ENCODE measurements around the gene ZNF664. TPM values are rescaled to one million over a fixed set of nuclear protein-coding genes. Genes with fewer than 3 reads are reported as not detected.

Gene ZNF664
- total RNA-seq, 1 experiment from 2014 or later, result 80.8 TPM

- no peak for DNase-seq
- Histone ChIP-seq H3K79me2 (ENCODE audit: low read length) (no peaks in the 10 kb centered on the region), H2AFZ (ENCODE audit: low read length) (no peak overlapping the region), H3K9me3 (ENCODE audit: low read length) (peaks cover 3% of the 10 kb centered on the region; the same call in 1 of the 2 replicates), H3K27me3 (ENCODE audit: low read length) (no peaks in the 10 kb centered on the region), H4K20me1 (ENCODE audit: low read length) (no peaks in the 10 kb centered on the region), H3K4me2 (ENCODE audit: low read length) (no peak overlapping the region), H3K9ac (ENCODE audit: low read length) (no peak overlapping the region), H3K36me3 (ENCODE audit: low read depth, low read length) (peaks cover 4% of the 10 kb centered on the region; the same call in 1 of the 2 replicates), H3K9me2 (replicated peaks; ENCODE audit: low read length) (no peaks in the 10 kb centered on the region), H3K27ac (ENCODE audit: low read length) (no peak overlapping the region), H3K4me3 (ENCODE audit: low read length) (no peak overlapping the region), H3F3A (ENCODE audit: low read length, unreplicated experiment) (no peaks in the 10 kb centered on the region), H3K4me1 (ENCODE audit: insufficient read depth, low read length) (no peaks in the 10 kb centered on the region)
- intact Hi-C loops (cut with micrococcal nuclease), result no loop called here
- CTCF ChIA-PET, result no interaction called here
- TF ChIP-seq CTCF (conservative IDR thresholded peaks at IDR 0.05; ENCODE audit: low read depth, low read length), result no peak
- TF ChIP-seq EZH2 (IDR thresholded peaks at IDR 0.05; ENCODE audit: low read length, unreplicated experiment), result no peak
- TF ChIP-seq EZH2phosphoT487 (IDR thresholded peaks at IDR 0.05; ENCODE audit: borderline replicate concordance, low read length), result no peak
- ATAC-seq, result no peak
- BruUV-seq (replicated peaks), result TSS peak; percentile 45
- POLR2A ChIA-PET (ENCODE audit: unreplicated experiment), result no interaction called here
Observed at GRCh38 chr12:123936471-123936870, 36.5 kb upstream of the ZNF664 start.

- H3K4me3 ChIP-seq (ENCODE audit: low read length), result no peak overlapping the region
- TF ChIP-seq EZH2phosphoT487 (IDR thresholded peaks at IDR 0.05; ENCODE audit: borderline replicate concordance, low read length), result no peak
- TF ChIP-seq EZH2 (IDR thresholded peaks at IDR 0.05; ENCODE audit: low read length, unreplicated experiment), result no peak
- no peak for TF ChIP-seq CTCF (conservative IDR thresholded peaks at IDR 0.05; ENCODE audit: low read depth, low read length)
- CTCF ChIA-PET, result no interaction called here
Observed at GRCh38 chr12:123936956-123937706, 35.9 kb upstream of the ZNF664 start.

More at GRCh38 chr12:123936956-123937706, 35.9 kb upstream of the ZNF664 start:
- no peaks in the 10 kb centered on the region for H3K79me2 ChIP-seq (ENCODE audit: low read length)
- no peak overlapping the region for H3K27ac ChIP-seq (ENCODE audit: low read length)
- no TSS peak for BruUV-seq (replicated peaks)
- no peak overlapping the region for H3K4me2 ChIP-seq (ENCODE audit: low read length)
- H4K20me1 ChIP-seq (ENCODE audit: low read length), result no peaks in the 10 kb centered on the region
- H3K9me2 ChIP-seq (replicated peaks; ENCODE audit: low read length), result no peaks in the 10 kb centered on the region
- ATAC-seq (no peak), DNase-seq (no peak)
- H3K27me3 ChIP-seq (ENCODE audit: low read length), result no peaks in the 10 kb centered on the region
- no peak overlapping the region for H2AFZ ChIP-seq (ENCODE audit: low read length)
- no peak overlapping the region for H3K9ac ChIP-seq (ENCODE audit: low read length)
- H3F3A ChIP-seq (ENCODE audit: low read length, unreplicated experiment), result no peaks in the 10 kb centered on the region
- intact Hi-C loops (cut with micrococcal nuclease), result no loop called here
- H3K4me1 ChIP-seq (ENCODE audit: insufficient read depth, low read length), result peaks cover 5% of the 10 kb centered on the region; the same call in 1 of the 2 replicates
- H3K36me3 ChIP-seq (ENCODE audit: low read depth, low read length), result peaks cover 8% of the 10 kb centered on the region; the same call in 1 of the 2 replicates
- peaks cover 6% of the 10 kb centered on the region; the same call in 1 of the 2 replicates for H3K9me3 ChIP-seq (ENCODE audit: low read length)
- POLR2A ChIA-PET (ENCODE audit: unreplicated experiment), result no interaction called here
